ENCODE results near the gene TBC1D14.

The TBC1D14 gene

DNA sequence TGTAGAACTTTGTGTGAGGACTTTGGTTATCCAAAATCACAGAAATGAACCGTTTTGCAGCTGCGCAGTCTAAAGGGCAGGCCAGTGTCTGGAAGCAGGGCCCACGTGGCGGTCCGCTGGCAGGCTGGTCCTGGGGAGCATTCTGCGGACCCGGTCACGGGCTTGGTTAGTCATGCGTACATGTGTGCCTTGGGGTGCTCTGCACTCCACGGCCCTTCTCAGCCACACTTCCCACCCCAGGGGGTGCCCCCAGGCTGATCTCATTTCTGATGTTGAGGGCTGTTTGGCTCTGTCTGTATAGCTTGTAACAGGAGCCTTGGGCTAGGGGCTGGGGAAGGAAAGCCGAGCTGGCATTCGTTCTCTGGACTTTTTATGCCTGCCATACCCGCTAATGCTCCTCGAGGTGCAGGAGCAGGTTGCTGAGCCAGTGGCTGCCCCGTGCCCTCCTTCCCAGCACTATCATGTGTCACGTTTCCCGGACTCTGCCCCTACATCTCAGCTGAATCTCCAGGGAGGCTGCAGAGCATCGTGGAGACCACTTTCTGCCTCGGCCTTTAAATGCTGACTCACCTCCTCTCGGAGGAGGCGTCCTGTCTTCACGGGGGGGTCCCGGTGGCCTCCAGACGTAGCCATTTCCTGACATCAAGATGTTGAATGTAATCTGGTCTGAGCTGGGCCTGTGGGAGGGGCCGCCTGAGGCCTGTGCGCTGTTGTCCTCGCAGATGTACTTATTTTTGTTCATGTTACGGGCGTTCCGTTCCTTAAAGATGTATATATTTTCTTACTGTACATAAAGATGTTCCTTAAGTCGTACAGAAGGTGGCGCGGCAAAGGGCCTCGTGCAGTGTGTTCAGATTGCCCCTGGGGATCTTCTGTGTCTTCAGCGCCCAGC lies 122.2 kb downstream of the TBC1D14 start:
- no peak overlapping the region for H3K4me3 ChIP-seq (replicated peaks; ENCODE audit: low read depth, low read length)
- no peak for DNase-seq (ENCODE audit: low read depth)
- TF ChIP-seq, protein P1, sequence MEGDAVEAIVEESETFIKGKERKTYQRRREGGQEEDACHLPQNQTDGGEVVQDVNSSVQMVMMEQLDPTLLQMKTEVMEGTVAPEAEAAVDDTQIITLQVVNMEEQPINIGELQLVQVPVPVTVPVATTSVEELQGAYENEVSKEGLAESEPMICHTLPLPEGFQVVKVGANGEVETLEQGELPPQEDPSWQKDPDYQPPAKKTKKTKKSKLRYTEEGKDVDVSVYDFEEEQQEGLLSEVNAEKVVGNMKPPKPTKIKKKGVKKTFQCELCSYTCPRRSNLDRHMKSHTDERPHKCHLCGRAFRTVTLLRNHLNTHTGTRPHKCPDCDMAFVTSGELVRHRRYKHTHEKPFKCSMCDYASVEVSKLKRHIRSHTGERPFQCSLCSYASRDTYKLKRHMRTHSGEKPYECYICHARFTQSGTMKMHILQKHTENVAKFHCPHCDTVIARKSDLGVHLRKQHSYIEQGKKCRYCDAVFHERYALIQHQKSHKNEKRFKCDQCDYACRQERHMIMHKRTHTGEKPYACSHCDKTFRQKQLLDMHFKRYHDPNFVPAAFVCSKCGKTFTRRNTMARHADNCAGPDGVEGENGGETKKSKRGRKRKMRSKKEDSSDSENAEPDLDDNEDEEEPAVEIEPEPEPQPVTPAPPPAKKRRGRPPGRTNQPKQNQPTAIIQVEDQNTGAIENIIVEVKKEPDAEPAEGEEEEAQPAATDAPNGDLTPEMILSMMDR (IDR thresholded peaks at IDR 0.05; ENCODE audit: low read length, missing control alignments): no peak

DNA sequence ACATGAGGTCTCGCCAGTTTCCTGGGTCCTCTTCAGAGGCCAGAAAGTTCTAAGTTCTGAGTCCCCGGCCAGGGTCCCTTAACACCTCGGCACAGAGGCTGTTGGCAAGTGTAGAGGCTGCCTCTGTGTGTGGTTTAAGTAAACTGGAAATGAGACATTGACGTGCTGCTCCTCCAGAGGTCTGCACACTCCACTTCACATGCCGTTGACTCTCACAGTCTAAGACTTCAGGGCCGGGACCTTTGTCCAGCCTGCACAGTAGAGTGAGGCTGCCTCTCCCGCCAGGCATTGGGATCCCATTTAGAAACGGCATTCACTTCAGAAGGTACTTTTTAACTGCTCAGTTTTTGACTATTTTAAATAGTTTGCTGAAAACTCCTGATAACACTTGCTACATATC lies 123.0 kb downstream of the TBC1D14 start:
- TF ChIP-seq, protein P1 (IDR thresholded peaks at IDR 0.05; ENCODE audit: low read length, missing control alignments): no peak
- no peak overlapping the region for H3K4me3 ChIP-seq (replicated peaks; ENCODE audit: low read depth, low read length)
- no peak for DNase-seq (ENCODE audit: low read depth)

DNA sequence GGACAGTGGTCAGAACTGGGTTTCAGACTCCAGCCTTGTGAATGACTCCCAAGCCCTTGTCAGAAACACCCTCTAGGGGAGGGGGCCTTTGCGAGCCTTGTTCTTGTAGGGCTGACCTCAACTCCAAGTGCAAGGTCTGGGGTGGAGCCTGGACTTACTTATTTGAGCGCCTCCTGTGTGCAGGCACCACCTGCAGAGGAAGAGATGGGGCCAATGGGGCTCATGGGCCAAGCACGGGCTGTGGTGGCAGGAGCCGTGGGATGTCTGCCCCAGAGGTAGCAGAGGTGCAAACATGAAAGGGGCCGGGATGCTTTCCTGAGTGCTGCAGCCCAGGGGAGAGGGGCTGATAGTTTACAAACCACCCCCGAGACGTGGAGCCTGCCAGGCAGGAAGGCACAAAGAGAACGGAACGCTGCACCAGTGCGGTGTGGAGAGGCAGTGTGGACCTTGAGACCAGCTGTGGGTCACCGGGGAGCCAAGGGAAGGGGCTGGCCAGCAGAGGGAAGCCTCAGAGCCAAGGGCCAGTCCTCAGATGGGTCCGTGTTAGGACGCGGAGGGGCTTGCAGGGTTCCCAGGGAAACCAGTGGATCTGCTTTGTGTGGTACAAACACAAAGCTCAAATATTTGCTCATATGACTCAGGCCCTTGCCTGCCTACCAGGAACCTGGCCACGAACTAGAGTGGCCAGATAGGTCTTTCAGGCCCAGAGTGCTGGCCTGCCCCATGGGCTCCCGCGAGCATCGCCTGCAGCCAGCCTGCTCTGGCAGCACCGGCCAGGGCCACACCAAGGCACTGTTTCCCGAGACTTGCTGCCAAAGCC lies 124.8 kb downstream of the TBC1D14 start:
- TF ChIP-seq, protein P1 (IDR thresholded peaks at IDR 0.05; ENCODE audit: low read length, missing control alignments): no peak
- DNase-seq (ENCODE audit: low read depth): peak; percentile 34
- no peak overlapping the region for H3K4me3 ChIP-seq (replicated peaks; ENCODE audit: low read depth, low read length)

DNA sequence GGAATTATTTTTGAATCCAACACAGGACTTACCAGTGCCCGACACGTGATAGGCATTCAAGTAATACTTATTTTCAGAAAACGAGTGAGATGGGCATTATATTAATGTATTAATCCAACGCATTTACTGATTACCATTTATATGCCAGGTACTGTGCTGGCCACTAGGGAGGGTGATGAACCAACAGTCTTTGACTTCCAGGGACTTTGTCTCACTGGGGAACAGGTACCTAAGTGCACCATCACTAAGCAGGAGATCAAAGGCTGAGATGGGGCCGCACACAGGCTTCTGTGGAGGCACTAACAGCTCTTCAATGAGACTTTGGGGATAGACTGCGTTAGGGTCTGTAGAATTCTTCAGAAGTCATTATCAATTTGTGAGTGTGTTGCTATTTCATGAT lies 127.8 kb downstream of the TBC1D14 start:
- DNase-seq (ENCODE audit: low read depth): no peak

DNA sequence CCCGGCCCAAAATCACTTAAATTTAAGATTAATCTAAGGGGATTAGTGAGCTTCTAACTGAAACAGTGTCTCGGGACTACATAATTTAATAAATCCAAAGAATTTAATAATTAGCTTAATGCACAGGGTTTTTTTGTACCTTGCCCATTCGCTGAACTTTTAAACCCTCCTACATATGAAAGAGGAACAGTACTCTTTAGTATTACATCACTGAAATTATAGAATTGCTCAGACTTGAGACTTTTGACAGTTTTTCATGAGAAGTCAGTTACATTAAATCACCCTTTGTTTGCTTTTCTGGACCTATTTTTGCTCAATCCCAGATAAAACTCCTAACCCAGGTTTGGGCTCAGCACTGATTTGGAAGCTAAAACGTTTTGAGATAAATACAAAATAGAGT lies 131.1 kb downstream of the TBC1D14 start:
- H3K4me3 ChIP-seq (replicated peaks; ENCODE audit: low read depth, low read length): no peak overlapping the region
- TF ChIP-seq, protein P1 (IDR thresholded peaks at IDR 0.05; ENCODE audit: low read length, missing control alignments): no peak

More for the DNA sequence above, 127.8 kb downstream of the TBC1D14 start:
- no peak overlapping the region for H3K4me3 ChIP-seq (replicated peaks; ENCODE audit: low read depth, low read length)
- TF ChIP-seq, protein P1 (IDR thresholded peaks at IDR 0.05; ENCODE audit: low read length, missing control alignments): no peak

DNA sequence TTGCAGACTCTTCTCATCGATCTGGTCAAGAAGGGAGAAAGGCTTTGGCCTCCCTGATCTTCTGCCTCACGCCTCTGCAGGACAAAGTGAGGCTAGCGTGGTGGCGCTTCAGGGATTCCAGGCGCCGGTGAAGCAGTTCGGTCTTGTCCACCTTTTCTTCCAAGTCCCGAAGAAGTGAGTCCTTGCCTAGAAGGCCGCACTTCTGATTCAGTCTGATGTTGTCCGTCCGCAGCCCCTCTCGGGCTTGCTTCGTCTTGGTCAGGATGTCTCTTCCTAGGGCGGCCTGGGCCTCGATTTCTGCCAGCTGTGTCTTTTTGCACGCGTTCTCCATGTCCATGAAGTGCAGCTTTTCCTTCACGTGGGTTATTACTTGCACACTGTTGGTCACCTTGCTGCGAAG lies 131.6 kb downstream of the TBC1D14 start:
- H3K4me3 ChIP-seq (replicated peaks; ENCODE audit: low read depth, low read length): no peak overlapping the region

More for the DNA sequence above, 131.1 kb downstream of the TBC1D14 start:
- DNase-seq (ENCODE audit: low read depth): no peak

More for the DNA sequence above, 131.6 kb downstream of the TBC1D14 start:
- no peak for DNase-seq (ENCODE audit: low read depth)
- TF ChIP-seq, protein P1 (IDR thresholded peaks at IDR 0.05; ENCODE audit: low read length, missing control alignments): no peak

All from fibroblast of pulmonary artery (primary cell).